Measurements from ENCODE around the gene SMG1.
A peak's percentile ranks its signal among the peaks of the same experiment; 100 is the strongest.
"Not testable (repeated sequence)": the region's sequence is repeated elsewhere in the genome, so short reads cannot be mapped to it uniquely, and the experiment has no call there.

Gene SMG1

DNA sequence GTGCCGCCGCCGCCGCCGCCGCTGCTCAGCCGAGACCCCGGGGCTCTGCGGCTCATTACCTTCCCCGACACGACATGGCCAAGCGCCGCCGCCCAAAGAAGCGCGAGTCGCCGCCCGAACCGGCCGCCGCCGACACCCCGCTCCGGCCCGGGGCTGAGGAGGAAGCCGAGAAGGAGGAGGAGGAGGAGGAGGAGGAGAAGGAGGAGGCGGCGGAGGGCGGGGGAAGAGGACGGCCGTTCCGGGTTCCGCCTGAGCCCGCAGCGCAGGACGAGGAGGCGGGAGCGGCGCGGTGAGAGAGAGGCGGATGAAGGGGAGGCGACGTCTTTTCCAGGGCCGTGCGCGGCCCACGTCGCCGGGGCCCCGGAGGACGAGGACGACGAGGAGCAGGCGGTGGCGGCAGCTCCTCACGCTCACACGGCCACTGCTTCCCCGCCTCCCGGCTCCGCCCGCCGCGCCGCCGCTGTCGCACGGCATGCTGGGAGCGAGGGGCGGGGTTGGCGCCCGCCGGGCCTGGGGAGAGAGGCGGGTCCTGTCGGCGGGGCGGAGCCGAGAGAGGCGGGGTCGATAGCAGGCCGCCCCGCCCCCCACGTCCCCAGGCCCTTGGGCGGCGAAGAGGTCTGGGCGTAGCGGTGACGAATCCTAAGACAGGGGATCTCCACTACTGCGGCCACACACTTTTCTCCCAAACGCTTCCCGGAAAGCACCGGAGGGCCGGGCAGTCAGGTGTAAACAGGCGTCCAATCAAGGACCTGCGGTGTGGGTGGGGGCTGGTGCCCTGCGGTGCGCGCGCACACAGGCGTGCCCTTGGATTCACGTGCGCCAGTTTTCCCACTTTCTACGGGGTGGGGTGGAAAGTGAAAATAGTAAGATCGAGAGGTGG is at the start of gene SMG1:
Gene SMG1 (minus strand): TSS at position 423 of the 880 bp plus-strand sequence. CDS start 367 bp downstream, at position 56.
- DNase-seq = peak; percentile 76 to 91

DNA sequence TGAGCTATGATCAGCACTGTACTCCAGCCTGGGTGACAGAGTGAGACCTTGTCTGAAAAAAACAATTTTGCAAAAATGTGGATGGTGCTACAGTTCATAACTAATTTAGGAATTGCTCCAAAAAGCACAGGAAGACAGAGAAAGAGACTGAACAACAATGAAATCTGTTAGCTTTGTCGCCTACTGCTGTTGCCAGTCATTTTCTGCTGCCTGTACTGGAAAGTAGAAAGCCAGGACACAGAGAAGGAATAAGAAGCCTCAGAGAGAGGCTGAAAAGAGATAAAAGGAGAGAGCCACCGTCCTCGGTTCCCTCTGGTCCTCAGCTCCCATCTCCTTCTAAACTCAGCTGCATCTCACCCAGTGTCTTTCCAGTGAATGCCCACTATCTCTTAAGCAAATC is 48.9 kb upstream of the SMG1 start:
- DNase-seq = no peak

DNA sequence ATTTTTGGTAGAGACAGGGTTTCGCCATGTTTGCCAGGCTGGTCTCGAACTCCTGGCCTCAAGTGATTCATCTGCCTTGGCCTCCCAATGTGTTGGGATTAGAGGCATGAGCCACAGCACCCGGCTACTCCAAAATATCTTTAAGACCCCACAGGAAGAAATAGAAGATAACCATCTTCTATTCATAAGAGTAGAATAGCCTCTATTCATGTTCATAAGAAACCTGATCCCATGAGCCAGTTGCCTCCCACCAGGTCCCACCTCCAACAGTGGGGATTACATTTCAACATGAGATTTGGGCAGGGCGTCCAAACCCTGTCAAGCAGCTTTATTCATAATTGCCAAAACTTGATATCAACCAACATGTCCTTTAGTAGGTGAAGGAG is 43.6 kb upstream of the SMG1 start:
- no peak for DNase-seq

DNA sequence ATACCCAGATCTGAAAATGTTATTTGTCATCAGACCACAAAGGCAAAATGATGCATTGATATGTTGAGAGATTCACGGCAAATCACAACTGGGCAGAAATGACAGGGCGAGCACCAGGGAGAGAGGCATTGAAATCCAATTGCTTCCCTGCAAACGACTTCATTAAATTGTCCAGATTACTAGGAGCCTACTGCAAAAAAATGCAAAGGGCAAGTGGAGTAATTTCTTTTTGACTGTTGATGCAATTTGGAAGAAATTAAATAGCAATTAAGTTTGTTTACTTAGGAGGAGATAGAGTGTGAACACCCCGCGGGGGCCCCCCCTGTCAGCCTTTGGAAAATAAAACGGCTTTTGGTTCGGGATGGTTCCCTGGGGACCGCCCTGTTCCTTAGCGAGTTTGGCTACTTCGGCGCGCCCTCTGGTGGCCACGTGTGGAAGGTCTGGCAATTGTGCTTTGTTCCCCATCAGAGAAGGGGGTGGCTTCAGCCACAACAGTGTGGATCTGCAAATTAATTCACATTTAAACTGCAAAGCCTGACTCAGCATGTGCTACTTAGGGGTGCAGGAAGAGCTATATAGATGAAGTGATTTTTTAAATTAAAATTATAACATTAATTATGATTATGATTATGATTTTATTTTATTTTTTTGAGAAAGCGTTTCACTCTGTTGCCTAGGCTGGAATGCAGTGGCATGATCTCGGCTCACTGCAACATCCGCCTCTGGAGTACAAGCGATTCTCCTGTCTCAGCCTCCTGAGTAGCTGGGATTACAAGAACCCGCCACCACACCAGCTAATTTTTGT is 43.0 kb upstream of the SMG1 start:
- DNase-seq = peak; percentile 62 to 84

DNA sequence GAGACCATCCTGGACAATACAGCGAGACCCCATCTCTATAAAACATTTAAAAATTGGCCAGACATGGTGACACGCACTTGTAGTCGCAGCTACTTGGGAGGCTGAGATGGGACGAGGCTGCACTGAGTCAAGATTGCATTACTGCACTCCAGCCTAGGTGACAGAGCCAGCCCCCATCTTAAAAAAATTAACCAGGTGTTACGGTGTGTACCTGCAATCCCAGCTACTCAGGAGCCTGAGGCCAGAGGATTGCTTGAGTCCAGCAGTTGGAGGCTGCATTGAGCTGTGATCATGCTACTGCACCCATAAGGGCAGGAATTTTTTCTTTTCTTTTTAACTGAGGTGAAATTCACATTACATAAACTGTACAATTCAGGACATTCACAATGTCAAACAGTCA is 40.6 kb upstream of the SMG1 start:
- DNase-seq = no peak

DNA sequence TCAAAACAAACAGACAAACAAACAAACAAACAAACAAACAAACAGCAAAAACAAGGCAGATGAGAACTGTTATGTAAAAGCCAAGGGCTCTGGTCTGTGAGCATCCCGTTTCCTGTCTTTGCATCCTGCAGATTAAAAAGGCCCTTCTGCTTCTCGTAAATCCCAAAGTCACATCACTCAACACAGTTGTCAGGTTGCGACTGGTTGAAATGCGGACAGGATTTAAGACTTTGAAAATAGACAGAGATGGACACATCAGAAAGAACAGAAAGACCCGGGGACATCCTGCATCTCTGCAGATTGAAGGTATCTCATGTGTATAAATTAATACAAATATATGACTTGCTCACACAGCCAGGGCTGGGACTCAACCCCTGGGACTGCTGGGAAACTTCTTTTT is 39.3 kb upstream of the SMG1 start:
- no peak for DNase-seq

DNA sequence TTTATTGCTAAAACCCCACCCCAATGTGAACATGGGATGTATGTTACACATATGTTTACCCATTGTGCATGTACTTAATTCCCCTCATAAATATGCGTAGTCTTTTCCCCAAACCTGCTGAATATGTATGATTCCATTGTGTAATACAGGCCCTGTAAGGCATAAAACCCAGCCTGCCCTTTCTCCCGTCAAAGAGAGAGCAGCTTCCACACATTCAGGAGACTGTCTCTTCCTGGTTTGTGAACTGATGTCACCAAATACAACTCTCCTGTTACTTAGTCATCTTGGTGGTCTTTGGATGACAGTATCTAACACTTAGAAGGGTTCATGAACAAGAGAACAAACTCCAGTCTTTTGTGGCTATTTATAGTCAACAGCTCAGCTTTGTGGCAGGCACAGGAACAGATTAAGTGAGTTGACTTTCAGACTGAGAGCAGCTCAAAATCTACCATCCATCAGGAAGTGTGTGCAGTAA is 32.9 kb upstream of the SMG1 start:
- DNase-seq = no peak

DNA sequence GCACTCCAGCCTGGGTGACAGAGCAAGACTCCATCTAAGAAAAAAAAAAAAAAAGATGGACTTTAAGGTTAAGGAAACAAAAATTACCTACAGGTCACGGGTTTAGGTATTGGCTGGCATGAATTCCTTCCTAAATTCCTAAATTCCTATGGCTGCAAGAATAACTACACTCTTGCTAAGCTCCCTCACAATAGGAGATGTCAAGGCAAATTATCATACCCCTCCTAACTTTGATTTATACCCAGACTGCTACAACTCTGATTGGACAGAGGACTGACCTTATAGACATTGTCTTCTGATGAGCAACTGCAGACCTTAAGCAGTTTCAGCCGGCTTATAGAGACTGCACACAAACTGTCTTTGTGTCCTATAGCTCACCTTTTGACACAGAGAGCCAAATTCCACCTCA is 32.4 kb upstream of the SMG1 start:
- no peak for DNase-seq

DNA sequence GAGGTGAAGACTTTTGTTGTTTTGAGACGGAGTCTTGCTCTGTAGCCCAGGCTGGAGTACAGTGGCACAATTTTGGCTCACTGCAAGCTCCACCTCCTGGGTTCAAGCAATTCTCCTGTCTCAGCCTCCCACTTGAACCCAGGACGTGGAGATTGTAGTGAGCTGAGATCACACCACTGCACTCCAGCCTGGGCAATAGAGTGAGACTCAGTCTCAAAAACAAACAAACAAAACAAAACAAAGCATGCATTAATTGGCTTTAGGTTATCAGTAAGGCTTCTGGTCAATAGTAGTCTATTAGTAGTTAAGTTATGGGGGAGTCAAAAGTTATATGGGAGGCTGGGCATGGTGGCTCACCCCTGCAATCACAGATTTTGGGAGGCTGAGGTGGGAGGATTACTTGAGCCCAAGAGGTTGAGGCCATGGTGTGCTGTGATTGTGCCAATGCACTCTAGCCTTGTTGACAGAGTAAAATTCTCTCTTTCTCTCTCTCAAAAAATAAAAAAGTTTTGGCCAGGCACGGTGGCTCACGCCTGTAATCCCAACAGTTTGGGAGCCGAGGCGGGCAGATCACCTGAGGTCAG is 30.5 kb upstream of the SMG1 start:
- not testable (repeated sequence) for DNase-seq

DNA sequence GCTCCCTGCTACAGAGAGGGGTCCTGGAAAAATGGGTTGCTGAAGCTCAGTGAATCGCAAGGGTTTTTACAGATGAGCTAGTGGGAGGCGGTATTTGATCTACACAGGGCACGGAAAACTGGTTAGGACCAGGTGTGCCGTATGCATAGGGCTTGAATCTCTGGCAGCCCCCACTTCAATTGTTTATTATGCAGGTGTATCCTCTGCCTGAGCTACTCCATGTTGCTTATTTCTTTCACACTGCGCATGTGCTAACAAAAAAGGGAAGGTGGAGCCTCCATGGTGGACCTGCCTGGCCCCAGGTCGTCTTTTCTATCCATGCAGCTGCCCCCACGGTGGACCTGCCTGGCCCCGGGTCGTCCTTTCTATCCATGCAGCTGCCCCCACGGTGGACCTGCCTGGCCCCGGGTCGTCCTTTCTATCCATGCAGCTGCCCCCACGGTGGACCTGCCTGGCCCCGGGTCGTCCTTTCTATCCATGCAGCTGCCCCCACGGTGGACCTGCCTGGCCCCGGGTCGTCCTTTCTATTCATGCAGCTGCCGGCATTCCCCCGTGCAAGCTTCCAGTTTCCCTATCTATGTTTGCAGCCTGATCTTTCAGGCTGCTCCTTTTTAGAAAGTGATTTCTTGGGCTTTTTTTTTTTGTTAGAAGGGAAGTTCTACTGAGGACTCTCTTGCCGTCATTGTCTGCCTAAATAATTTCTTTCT is 29.8 kb upstream of the SMG1 start:
- DNase-seq = not testable (repeated sequence)

DNA sequence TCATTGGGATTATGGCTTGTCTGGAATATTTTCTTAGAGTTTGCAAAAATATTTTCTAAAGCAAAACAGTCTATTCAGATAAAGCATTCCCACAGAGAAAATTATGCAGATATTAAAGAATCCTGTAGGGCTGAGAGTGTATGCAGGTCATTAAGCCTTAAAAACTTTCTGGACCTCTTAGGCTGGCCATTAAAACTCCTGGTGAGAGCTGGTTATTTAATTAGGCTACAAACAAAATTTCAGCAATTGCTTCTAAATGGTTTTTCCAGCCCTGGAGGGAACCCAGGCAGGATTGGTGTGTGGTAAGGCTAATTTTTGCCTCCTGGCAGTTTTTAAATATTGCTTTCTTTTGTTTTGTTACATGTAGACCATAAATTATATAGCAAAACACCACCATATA is 27.3 kb upstream of the SMG1 start:
- no peak for DNase-seq

DNA sequence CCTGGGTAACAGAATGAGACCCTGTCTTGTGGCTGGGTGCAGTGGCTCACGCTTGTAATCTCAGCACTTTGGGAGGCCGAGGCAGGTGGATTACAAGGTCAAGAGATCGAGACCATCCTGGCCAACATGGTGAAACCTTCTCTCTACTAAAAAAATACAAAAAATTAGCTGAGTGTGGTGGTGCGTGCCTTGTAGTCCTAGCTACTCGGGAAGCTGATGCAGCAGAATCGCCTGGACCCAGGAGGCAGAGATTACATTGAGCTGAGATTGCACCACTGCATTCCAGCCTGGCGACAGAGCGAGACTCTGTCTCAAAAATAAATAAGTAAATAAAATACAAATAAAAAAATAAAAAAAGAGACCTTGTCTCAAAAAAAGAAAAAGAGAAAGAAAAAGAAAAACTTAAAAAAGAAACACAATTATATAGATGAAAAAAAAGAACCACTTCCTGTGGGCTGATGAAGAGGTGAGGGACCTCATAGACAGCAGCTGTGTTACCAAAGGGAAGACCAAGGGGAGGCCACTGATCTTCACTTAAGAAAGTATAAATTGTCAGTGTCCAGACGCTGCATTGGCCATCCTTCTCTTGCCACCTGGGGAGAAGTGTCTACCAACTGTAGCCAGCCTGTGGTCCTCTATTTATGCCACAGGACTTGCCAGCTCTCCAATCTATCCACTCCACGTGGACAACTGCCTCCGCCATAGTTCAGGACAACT is 24.4 kb upstream of the SMG1 start:
- DNase-seq = no peak

DNA sequence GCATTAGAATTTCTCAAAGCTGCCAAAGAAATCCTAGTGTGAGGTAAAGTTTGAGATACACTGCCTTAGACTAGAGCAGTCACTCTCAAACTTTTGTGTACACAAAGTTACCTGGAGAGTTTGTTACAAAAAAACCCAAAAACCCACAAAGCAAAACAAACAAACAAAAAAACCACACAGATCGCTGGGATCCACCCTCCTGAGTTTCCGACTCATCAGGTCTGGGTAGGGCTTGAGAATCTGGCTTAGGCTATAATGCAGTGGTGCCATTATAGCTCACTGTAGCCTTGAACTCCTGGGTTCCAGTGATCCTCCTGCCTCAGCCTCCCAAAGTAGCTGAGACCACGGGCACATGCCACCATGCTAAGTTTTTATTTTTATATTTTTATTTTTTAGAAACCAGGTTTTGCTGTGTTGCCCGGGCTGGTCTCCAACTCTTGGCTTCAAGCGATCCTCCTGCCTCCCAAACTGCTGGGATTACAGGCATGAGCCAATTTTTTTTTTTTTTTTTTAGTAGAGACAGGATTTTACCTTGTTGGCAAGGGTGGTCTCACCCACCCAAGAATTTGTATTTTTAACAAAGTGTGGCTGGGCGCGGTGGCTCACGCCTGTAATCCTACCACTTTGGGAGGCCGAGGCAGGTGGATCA is 22.3 kb upstream of the SMG1 start:
- DNase-seq = peak in 1 of 2 experiments; percentile 42

DNA sequence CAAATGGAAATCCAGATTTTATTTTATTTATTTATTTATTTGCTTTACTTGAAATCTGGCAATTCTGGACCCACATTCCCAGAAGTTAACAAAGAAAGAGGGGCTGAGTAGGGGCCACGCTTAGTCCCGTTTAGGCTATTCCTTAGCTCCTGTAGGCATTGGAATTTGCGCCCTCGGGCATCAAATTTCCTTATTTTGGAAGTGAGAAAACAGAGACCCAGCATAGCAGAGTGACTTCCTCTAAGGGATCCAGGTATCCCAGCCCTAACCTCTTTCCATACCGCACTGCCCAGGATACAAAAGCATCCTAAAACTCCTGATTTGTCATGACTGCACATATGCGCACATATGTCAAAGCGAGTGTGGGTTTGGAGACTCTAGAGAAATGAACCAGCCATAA is 19.0 kb upstream of the SMG1 start:
- DNase-seq = no peak

DNA sequence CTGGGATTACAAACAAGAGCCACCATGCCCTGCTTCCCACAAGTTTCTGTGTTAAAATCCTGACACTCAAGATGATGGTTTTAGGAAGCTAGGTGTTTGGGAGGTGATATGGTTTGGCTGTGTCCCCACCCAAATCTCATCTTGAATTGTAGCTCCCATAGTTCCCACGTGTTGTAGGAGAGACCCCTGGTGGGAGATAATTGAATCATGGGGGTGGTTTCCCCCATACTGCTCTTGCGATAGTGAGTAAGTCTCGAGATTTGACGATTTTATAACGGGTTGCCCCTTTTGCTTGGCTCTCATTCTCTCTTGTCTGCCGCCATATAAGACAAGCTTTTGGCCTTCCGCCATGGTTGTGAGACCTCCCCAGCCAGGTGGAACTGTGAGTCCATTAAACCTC is 17.2 kb upstream of the SMG1 start:
- no peak for DNase-seq

DNA sequence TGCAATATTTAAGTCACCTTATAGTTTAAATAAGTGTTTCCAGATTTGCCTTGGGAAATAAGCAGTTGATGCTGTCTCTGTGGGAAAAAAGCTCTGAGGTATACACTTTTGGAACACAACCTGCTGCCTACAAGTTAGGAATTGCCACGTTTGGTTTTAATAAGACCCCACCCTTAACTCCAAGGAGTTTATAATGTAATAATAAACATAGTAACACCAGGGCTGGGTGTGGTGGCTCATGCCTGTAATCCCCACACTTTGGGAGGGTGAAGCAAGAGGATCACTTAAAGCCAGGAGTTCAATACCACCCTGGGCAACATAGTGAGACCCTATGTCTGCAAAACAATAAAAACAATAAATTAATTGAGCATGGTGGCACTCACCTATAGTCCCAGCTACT is 15.9 kb upstream of the SMG1 start:
- no peak for DNase-seq

DNA sequence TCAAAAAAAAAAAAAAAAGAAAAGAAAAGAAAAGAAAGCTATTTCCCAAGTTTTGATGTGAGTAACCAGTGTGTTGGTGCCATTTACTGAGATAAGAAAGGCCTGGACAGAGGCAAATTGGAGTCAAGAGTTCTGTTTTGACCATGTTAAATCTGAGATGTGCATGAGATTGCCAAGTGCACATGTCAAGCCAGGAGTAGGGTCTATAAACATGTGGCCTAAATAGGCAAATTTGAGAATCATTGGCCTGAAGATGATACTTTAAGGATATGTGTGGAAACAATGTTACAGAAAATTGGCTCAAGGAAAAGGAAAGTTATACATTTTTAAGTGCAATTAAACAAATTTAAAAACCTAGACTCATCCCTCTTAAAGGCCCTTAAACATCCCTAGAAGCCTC is 15.3 kb upstream of the SMG1 start:
- DNase-seq = no peak

DNA sequence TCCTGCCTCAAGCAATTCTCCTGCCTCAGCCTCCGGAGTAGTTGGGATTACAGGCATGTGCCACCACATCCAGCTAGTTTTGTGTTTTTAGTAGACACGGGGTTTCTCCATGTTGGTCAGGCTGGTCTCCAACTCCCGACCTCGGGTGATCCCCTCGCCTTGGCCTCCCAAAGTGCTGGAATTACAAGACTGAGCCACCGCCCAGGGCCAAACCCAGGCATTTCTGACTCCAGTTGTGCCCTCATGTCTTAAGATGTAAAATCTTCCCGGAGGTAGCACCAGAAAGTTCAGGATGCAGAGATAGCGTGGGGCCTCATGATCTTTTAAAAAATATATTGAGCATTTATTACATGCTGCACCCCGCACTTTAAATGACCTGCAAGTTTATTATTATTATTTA is 12.8 kb upstream of the SMG1 start:
- no peak for DNase-seq

DNA sequence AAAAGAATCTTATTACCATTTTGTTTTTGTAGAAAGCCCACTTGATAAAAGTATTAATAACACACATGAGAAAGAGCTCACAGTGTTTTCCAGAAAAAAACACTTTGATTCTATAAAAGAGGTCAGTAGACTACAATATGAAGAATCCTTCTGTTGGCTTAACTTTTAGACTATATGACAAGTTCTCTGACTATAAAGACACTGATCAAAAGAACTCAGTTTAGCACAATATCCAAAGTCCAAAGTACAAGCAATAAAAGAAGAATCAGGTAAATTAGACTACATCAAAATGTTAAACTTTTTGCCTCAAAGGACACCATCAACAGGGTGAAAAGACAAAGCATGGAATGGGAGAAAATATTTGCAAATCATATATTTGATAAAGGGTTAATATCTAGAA is 11.2 kb upstream of the SMG1 start:
- DNase-seq = no peak

DNA sequence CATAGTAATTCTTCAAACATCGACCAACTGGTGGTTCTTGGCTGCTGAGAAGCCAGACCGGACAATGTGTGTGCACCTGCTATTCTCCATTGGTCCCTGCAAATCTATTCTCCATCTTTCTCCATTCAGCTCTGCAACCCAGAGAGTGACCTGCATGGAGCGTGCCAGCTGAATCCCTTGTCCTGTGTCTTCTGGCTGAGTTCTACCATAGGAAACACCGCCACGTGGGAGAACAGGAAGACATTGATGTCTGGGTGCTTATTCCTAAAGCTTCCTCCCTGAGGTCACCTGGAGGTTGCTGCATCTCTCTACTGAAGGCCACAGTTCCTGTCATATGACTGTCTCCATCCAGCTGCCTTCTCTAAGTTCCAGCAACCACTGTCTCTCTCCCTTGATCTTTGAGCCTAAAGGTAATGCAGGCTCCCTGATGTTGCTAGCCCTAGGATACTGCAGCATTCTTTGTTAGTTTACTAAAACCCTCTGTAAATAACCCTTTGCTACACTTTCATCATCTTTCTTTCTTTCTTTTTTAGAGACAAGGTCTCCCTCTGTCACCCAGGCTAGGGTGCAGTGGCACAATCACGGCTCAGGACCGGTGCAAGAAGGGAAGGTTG is 10.6 kb upstream of the SMG1 start:
- DNase-seq = no peak

DNA sequence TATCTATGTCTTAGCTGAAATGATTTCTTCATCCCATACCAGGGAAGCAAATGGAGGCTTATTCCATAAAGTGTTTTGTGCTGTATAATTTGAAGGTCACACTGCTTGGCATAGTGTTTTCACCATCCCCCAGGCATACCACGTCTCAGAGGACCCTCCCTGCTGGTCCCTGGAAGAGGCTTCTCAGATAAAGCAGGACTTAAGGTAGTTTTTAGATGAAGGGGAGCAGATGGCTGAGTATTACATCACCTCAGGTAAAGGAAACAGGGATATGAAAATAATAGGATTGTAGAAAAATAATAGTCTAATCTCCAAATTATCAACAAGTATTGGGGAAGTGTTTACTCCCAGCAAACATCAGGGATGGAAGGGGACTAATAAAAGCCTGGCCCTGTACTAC is 7.3 kb upstream of the SMG1 start:
- DNase-seq = no peak
